Breast epithelium (tissue), 3 donors: ENCODE data around the gene PCSK1.

Experiments
- CTCF ChIP-seq, 3 donors: fragments of 450-650 bp; IDR thresholded peaks; one replicate each; pipeline ENCODE4 v1.5.1; 2016 to 2017; ENCODE audit warnings: antibody characterized with exemption in 3 of 3, mild to moderate bottlenecking in 3 of 3, moderate library complexity in 3 of 3
- POLR2A ChIP-seq: fragments of 450-650 bp; IDR thresholded peaks from one replicate; pipeline ENCODE4 v1.6.1; 2016; ENCODE audit warnings: antibody characterized with exemption, mild to moderate bottlenecking, moderate library complexity
- POLR2AphosphoS5 ChIP-seq, 3 donors: sonication (generic); formaldehyde crosslinking; IDR thresholded peaks; one replicate each; pipeline ENCODE4 v1.6.1; 2017; ENCODE audit warnings: antibody characterized with exemption in 3 of 3

GRCh38 chr5:96412868-96413449 lies 20.1 kb downstream of the PCSK1 start:
- no peak for TF ChIP-seq POLR2A
- no peak for TF ChIP-seq CTCF (IDR thresholded peaks at IDR 0.05)
- no peak for TF ChIP-seq POLR2AphosphoS5 (IDR thresholded peaks at IDR 0.05)
